ENCODE measurements around the gene FGGY.

Gene FGGY

GRCh38 chr1:59673573-59674450, 376.9 kb downstream of the FGGY start:
- no peak for DNase-seq

GRCh38 chr1:59674595-59674994, 377.7 kb downstream of the FGGY start:
- DNase-seq: no peak

DNA sequence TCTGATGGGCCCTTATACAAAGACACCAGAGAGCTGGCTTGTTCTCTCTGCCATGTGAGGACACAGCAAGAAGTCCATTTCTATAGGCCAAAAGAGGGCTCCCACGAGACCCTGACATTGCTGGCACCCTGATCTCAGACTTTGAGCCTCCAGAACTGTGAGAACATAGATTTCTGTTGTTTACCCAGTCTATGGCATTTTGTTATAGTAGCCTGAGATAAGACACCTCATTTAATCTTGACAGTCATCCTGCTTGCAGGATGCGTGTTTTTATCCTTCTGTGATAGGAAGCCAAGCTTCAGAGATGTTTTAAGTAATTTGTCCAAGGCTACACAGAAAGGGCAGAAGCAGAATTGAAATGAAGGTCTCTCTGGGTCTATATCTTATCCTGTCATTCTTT, 379.0 kb downstream of the FGGY start:
- DNase-seq: no peak

- DNase-seq: no peak
Measured at GRCh38 chr1:59678040-59678439, 381.1 kb downstream of the FGGY start.

DNA sequence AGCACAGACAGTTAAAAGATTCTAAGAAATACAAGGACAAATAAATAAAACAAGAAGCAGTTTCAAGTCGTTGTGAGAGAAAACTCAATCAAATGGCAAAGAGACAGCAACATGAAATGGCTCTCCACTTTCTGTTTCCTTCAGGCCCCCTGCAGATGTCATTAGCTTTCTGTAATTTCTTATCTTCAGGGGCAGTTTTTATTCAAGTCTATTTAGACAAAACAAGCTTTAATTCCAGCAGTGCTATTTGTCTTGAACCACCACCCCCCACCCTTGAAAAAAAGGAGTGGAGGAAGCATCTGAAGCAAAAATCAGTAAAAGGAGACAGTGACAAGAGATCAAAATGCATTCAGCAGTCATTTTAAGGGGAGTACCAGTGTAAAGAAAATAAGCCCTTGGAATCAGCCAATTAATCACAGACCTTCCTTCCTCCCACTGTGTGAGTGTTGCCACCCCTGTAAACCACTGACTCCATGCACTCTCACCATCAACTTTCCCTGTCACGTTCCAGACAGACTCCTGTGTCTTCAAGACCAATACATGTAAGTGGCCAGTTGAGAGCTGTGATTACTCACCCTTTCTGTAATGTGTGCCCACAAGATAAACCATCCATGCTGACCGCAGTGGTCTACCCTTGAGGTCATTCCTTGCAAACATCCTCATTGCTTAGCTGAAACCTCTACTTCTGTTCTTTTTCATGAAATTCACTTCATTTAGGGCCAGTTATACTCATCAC, 381.8 kb downstream of the FGGY start:
- no peak for DNase-seq

GRCh38 chr1:59680044-59680443, 383.1 kb downstream of the FGGY start:
- no peak for DNase-seq

DNA sequence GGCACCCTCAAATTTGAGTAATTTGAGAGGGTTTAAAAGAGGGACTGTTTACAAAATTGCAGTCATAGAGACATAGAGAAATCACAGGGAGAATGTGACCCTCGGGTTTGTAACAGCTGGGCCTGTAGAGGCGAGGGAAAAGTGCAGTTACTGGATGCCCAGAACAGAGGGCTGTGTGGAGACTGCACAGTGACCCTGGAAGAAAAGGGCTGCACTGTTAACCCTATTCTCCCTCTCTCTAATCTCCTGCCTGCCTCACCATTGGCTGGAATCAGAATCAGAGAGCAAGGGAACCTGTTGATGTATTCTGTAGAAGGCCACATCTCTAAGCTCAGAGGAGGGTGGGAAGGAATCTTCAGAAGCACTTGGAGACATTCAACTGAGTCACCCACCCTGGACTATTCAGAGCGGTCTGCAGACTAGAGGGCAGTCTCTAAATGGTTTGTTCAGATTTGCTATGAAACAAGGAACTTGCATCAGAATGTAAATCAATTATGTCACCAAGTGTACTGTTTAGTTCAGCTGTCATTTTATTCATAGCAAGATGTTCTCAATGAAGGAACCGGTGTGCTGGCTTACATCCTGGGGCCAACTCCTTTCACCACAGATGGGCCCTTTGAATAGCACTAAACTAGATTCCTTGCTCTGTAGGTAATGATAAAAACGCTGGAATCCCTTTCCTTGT, 385.6 kb downstream of the FGGY start:
- DNase-seq: no peak

DNA sequence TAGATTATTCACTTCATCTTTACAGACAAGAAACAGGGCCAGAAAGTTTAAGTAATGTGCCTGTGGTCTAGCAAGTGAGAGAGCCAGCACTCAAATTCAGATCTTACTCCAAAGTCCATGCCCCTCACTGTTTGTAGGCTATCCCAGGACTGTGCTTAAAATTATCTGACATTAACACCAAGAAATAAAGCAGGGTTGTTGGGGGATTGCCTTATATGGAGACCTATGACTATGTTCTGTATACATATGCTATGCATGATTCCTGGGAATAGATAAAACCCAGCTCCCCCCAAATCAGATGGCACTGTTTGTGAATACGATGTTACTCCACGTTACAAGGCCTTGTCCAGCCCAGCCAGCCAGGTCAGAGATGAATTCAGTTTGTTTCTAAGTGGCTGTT, 386.3 kb downstream of the FGGY start:
- DNase-seq: no peak

DNA sequence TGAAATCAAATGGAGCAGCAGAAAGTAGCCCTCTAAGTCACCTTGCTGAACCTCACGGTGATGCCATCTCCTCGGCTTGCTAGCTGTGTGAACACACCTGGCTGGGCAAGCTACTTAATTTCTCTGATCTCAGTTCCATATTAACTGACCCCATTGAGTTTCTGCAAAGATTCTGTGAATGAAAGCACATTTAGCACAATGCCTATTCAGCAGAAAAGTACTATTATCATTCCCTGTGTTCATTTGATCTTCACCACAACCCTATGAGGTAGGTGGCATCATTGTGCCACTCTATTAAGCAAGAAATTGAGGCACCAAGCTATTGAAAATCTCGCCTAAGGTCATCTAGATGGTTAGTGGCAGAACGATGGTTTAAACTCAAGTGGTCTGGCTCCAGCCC, 387.8 kb downstream of the FGGY start:
- no peak for DNase-seq

GRCh38 chr1:59685101-59685500, 388.2 kb downstream of the FGGY start:
- no peak for DNase-seq

DNA sequence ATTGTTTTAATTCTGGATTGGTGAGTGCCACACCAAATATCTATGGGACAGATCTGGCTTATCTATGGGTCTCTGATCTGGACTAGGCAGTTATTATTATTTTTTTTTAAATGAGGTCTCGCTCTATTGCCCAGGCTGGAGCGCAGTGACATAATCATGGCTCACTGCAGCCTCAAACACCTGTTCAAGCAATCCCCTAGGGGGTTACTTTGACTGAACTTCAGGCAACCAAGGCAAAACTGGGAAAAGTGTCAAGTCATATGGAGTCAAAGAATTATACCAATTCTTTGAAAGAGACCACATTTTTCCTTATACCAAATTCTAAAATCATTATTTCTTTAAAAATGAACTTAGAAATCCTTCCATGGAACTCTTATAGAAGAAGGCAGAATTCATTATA, 388.8 kb downstream of the FGGY start:
- DNase-seq: no peak

DNA sequence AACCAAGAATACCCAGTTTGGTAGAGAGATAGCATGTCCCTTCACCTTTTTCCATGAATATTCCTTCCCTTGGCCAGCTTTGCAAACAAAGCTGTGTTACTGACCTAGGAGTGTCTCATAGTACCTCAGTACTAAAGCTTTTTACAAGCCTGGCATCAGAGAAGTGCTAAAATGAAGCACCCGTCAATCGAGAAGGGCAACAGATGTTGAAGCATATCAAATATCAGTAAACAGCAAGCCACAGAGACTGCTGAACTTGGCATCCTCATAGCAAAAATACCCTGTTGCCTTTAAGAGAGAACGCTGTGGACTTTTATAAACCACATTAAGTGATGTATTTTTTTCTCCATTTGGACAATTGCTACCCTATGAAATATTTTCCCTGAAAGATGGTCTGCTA, 389.3 kb downstream of the FGGY start:
- DNase-seq: no peak

DNA sequence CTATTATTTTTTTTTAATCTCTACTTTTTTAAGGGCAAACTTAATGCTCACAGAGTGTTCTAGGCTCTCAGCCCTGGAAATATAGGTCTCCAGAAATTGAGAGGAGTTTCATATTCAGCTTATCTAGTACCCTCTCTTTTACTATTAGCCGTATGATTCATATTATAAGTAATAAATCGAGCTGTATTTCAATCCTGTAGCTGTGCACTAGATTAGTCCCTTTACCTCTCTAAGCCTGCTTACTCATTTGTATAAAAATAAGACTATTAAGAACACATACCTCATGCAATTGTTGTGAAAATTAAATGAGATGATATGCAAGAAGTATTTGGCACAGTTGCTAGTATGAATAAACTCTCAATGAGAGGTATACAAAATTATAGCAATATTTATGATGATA, 389.7 kb downstream of the FGGY start:
- no peak for DNase-seq

GRCh38 chr1:59687081-59687480, 390.2 kb downstream of the FGGY start:
- DNase-seq: no peak

DNA sequence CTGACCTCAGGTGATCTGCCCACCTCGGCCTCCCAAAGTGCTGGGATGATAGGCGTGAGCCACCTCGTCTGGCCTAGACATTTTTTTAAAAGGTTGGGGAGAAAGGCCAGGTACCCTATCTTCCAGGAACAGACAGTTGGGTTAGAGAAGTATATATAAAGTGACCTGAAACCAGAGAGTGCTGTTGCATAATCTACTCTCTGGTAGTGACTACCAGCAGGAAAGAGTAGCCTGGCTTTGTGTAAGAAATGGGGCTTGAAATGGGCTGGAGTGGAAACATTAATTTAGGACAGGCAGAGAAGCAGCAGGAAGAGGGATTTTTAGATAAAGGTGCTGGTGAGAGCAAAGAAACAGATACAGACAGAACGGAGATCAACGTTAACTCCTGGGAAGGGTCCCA, 392.1 kb downstream of the FGGY start:
- no peak for DNase-seq

DNA sequence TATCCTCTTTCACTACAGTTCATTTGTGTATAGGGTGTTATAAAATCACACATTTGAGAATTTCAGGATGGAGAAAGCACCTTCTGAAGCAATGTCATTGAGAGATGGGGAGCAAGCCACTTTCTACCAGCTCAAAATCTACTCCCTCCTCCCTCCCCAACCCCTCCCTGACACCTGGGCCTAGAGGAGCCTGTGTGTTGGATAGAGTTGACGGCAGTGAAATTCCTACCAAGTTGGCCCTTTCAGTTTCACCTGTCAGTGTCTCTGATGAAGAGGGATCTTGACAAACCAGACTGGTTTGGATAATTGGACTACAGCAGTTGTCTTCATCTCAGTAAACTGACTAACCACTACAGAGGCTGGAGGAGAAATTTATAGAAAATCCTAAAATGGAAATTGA, 392.8 kb downstream of the FGGY start:
- DNase-seq: no peak

- DNase-seq: no peak
Measured at GRCh38 chr1:59690171-59690930, 393.5 kb downstream of the FGGY start.

GRCh38 chr1:59691261-59691660, 394.4 kb downstream of the FGGY start:
- DNase-seq: no peak

DNA sequence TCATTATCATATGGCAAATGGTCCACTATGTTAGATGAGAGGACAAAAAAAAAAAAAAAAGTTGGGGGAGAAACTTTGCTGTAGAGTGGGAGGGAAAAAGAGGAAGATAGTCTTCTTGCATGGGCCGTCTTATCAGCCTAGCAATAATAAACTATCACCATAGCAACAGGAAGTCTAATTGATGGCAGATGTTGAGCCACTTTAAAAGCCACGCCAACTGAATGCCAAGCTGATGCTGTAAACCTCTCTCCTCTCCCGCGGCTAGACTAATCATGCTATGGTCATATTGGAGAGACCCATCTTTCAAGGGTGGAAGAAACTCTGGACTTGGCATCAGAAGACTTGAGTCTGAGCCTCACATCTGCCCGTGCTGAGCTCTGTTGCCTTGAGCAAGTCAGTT, 395.7 kb downstream of the FGGY start:
- no peak for DNase-seq

DNA sequence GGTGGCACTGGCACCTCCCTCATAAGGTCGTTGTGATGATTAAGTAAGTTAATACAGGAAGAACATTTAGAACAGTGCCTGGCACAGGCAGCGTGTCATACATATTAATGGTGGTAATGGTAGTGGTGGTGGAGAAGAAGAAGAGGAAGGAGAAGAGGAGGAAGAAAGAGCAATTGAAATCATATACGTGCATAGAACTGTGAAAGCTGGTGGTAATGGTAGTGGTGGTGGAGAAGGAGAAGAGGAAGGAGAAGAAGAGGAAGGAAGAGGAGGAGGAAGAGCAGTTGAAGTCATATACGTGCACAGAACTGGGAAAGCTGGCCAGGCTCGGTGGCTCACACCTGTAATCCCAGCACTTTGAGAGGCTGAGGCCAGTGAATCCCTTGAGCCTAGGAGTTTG, 396.5 kb downstream of the FGGY start:
- no peak for DNase-seq

- DNase-seq: no peak
Measured at GRCh38 chr1:59695252-59695651, 398.4 kb downstream of the FGGY start.

Data from amygdala (tissue), 56 donors.